Psoas muscle (tissue), 8 donors: ENCODE data around the gene SMIM13. TPM values are rescaled to one million over a fixed set of nuclear protein-coding genes. Genes with fewer than 3 reads are reported as not detected.
A peak's percentile ranks its signal among the peaks of the same experiment; 100 is the strongest.

Source experiments
- ATAC-seq, 4 donors: fragments of 200-7000 bp; cut with Tn5 transposase; one replicate each; pipeline ENCODE4 v1.9.1; 2020; ENCODE audit warnings: moderate library complexity in 3 of 4, mild to moderate bottlenecking in 2 of 4
- DNase-seq, 2 donors: peaks; one replicate each; pipeline ENCODE4 v3.0.0-alpha.2; 2020
- H3K27ac ChIP-seq: fragments of 200-600 bp; one replicate; pipeline ENCODE4 v1.8.0; 2022
- H3K27me3 ChIP-seq, 3 donors: fragments of 200-600 bp in 1 of 3; one replicate each; pipeline versions ENCODE4 v1.6.1 to v1.8.0; 2013 to 2022; ENCODE audit warnings: low read length in 2 of 3, mild to moderate bottlenecking in 2 of 3, moderate library complexity in 1 of 3; ENCODE audit not compliant: insufficient read depth in 3 of 3
- H3K36me3 ChIP-seq, 2 donors: fragments of 200-600 bp in 1 of 2; one replicate each; pipeline versions ENCODE4 v1.6.1 to v1.8.0; 2013 to 2022; ENCODE audit warnings: low read depth in 1 of 2, mild to moderate bottlenecking in 1 of 2, moderate library complexity in 1 of 2; ENCODE audit not compliant: insufficient read depth in 1 of 2
- H3K4me1 ChIP-seq: fragments of 200-600 bp; one replicate; pipeline ENCODE4 v1.8.0; 2022
- H3K4me3 ChIP-seq: fragments of 200-600 bp; one replicate; pipeline ENCODE4 v1.8.0; 2022; ENCODE audit warnings: mild to moderate bottlenecking
- H3K9me3 ChIP-seq: fragments of 200-600 bp; one replicate; pipeline ENCODE4 v1.8.0; 2022
- CTCF ChIP-seq: fragments of 200-600 bp; IDR thresholded peaks from one replicate; pipeline ENCODE4 v1.8.0; 2022; ENCODE audit warnings: antibody characterized with exemption
- WGBS, 3 donors: extraction: QIAGEN DNeasy Blood & Tissue Kit; methylation state at CpG; one replicate each; pipeline versions ENCODE4 v1.1.6 to v1.1.7; 2013; 5-methylcytosine and 5-hydroxymethylcytosine counted together
- intact Hi-C, 2 donors: fragments of 100-400 bp; cut with DNase I; formaldehyde crosslinking; loops; one replicate each; pipeline versions ENCODE4 v1.11.0 to v1.14.2; 2022
- polyA plus RNA-seq, 3 donors: library from polyadenylated mRNA; stranded (reverse); fragments of 200-250 nt; gene quantifications; one replicate each; pipeline ENCODE4 v1.2.3, GENCODE V29; 2013
- total RNA-seq, 4 donors: library from RNA; stranded (reverse); fragmentation: NEBNext Ultra II Directional in 2 of 4; extraction: Animal tissue kit (Norgen Biotek cat#: 25700) in 2 of 4; gene quantifications; one replicate each; pipeline versions ENCODE4 v1.2.1 to v1.2.4, GENCODE V29; 2021 to 2023
- donor health status: healthy with polysubstance abuse.
- donor health status: DM: no; HTN: no; CAD: no; lungs with moderate emphysema.
- donor health status: Bipolar disorder and iron deficiency.
- donor health status: healthy.
- donor health status: DM: yes; HTN: yes; CAD: no.
- donor health status: DM: no; HTN: no; CAD: no.
- donor health status: DM: no; HTN: no; CAD: no.
- donor health status: DM: yes; HTN: yes; CAD: no.

Gene SMIM13
- total and polyA plus RNA-seq, 7 donors = 5.6 to 19.1 (median 10.5) TPM

- 78 to 83% (median 81%) methylated on average over 3 of the region's 3 CpGs for WGBS, 3 donors
- DNase-seq (no peak), ATAC-seq (no peak)
- Histone ChIP-seq H3K9me3 (no peaks in the 10 kb centered on the region), H3K27me3 (no peaks in the 10 kb centered on the region), H3K4me3 (no peak overlapping the region), H3K36me3 (peaks cover 0 to under 1% of the 10 kb centered on the region in 2 donors), H3K27ac (no peak overlapping the region), H3K4me1 (no peaks in the 10 kb centered on the region)
- TF ChIP-seq CTCF = no peak
- intact Hi-C loops = loop anchor here in 1 of 2 donors (10.0 kb wide), 1 partner anchor 434 kb away; no protein-coding TSS in a partner anchor
Observed at GRCh38 chr6:11141295-11141694, 47.7 kb downstream of the SMIM13 start.

GRCh38 chr6:11142296-11143027 lies 48.8 kb downstream of the SMIM13 start:
- no peak overlapping the region for H3K4me3 ChIP-seq
- H3K27me3 ChIP-seq = no peaks in the 10 kb centered on the region
- TF ChIP-seq CTCF = no peak
- DNase-seq (no peak), ATAC-seq (no peak)
- no peaks in the 10 kb centered on the region for H3K4me1 ChIP-seq
- no peaks in the 10 kb centered on the region for H3K9me3 ChIP-seq
- WGBS, 3 donors = 93 to 95% (median 95%) methylated on average over 8 of the region's 8 CpGs
- H3K27ac ChIP-seq = no peak overlapping the region
- intact Hi-C loops = loop anchor here in 1 of 2 donors (10.0 kb wide), 1 partner anchor 432 kb away; no protein-coding TSS in a partner anchor
- no peaks in the 10 kb centered on the region for H3K36me3 ChIP-seq

- 85 to 93% (median 85%) methylated on average over 10 of the region's 10 CpGs for WGBS, 3 donors
- no peak overlapping the region for H3K4me3 ChIP-seq
- H3K27me3 ChIP-seq = no peaks in the 10 kb centered on the region
- H3K27ac ChIP-seq = no peak overlapping the region
- H3K9me3 ChIP-seq = no peaks in the 10 kb centered on the region
- no peak for TF ChIP-seq CTCF
- no peaks in the 10 kb centered on the region for H3K36me3 ChIP-seq
- intact Hi-C loops = loop anchor here (2.0 to 10.0 kb wide), 3 partner anchors 353 to 431 kb away; no protein-coding TSS in a partner anchor
- H3K4me1 ChIP-seq = no peaks in the 10 kb centered on the region
- peak; percentile 60 to 88 (median 74) for ATAC-seq
- DNase-seq = peak; percentile 73 to 75
Observed at GRCh38 chr6:11143394-11144371, 50.0 kb downstream of the SMIM13 start.

- ATAC-seq = peak; percentile 77 to 96 (median 90)
- Histone ChIP-seq H3K4me3 (no peak overlapping the region), H3K9me3 (no peaks in the 10 kb centered on the region), H3K27me3 (no peaks in the 10 kb centered on the region), H3K4me1 (no peaks in the 10 kb centered on the region), H3K36me3 (no peaks in the 10 kb centered on the region), H3K27ac (no peak overlapping the region)
- intact Hi-C loops = loop anchor here (2.0 to 10.0 kb wide), 3 partner anchors 352 to 430 kb away; no protein-coding TSS in a partner anchor
- DNase-seq = peak; percentile 71 to 85
- 21 to 26% (median 25%) methylated on average over 6 of the region's 6 CpGs for WGBS, 3 donors
- peak; percentile 87 for TF ChIP-seq CTCF
Observed at GRCh38 chr6:11144393-11144851, 50.8 kb downstream of the SMIM13 start.
